ENCODE results near the gene EYA2.

GRCh38 chr20:46872328-46873211 is 22.1 kb upstream of the EYA2 start:
- no peak for TF ChIP-seq CTCF (IDR thresholded peaks at IDR 0.05)
- TF ChIP-seq POLR2A (IDR thresholded peaks at IDR 0.05): no peak
- TF ChIP-seq POLR2AphosphoS5 (IDR thresholded peaks at IDR 0.05): no peak
- no peak for TF ChIP-seq EP300 (IDR thresholded peaks at IDR 0.05)

All from gastroesophageal sphincter (tissue), 3 donors.